HepG2 (cell line): ENCODE results near the gene ACYP2. TPM values are rescaled to one million over a fixed set of nuclear protein-coding genes. Genes with fewer than 3 reads are reported as not detected.

Source experiments
- ATAC-seq: fragments of 200-7000 bp; cut with Tn5 transposase; 3 replicates; pipeline ENCODE4 v1.9.1; 2020; ENCODE audit warnings: mild to moderate bottlenecking, moderate library complexity
- BruUV-seq: library from RNA; stranded (reverse); fragments of 400-500 nt; replicated peaks from 2 replicates; lab custom pipeline; 2021; lab: Mats Ljungman, UMichigan
- CTCF ChIA-PET: fragments of 300-600 bp; formaldehyde crosslinking; extraction: SDS; loops from one replicate; lab custom pipeline; 2021; ENCODE audit warnings: low total read pairs, inconsistent platforms, low intra/inter-chr PET ratio; lab: Yijun Ruan, JAX
- POLR2A ChIA-PET: fragments of 350-600 bp; sonication (Branson Sonifier 250); formaldehyde crosslinking; loops from one replicate; lab custom pipeline; 2020; ENCODE audit warnings: antibody characterized with exemption, inconsistent platforms; lab: Yijun Ruan, JAX
- DNase-seq: peaks from one replicate; pipeline ENCODE4 v3.0.0-alpha.2; 2015; ENCODE audit warnings: low spot score
- FAIRE-seq: peaks from 3 replicates; lab custom pipeline; 2011; peaks lifted over from hg19 to GRCh38; lab: Jason Lieb, UNC
- H2AFZ ChIP-seq: one replicate; pipeline ENCODE4 v1.6.1; 2011; ENCODE audit warnings: low read length, inconsistent platforms
- H3K27ac ChIP-seq: fragments of 300-600 bp; 3 replicates; pipeline ENCODE4 v1.8.0; 2011; ENCODE audit warnings: mixed run types, mild to moderate bottlenecking, mixed read lengths, low read length, inconsistent platforms; ENCODE audit not compliant: insufficient read depth; ENCODE audit errors: extremely low read length
- H3K27me3 ChIP-seq, 2 experiments: fragments of 200-600 bp in 1 of 2; 2 replicates in 1 of 2; 3 replicates in 1 of 2; pipeline versions ENCODE4 v1.6.0 to v1.8.0; 2011; ENCODE audit warnings: low read length in 2 of 2, mild to moderate bottlenecking in 2 of 2, moderate library complexity in 2 of 2, inconsistent platforms in 1 of 2; ENCODE audit not compliant: insufficient read depth in 2 of 2, control insufficient read depth in 1 of 2
- H3K36me3 ChIP-seq, 2 experiments: fragments of 200-600 bp in 1 of 2; replicated peaks in 1 of 2; 2 replicates in 1 of 2; 3 replicates in 1 of 2; pipeline versions ENCODE4 v1.5.1 to v1.8.0; 2011; ENCODE audit warnings: low read length in 2 of 2, inconsistent platforms in 1 of 2; ENCODE audit not compliant: insufficient read depth in 2 of 2, control insufficient read depth in 1 of 2
- H3K4me1 ChIP-seq: 2 replicates; pipeline ENCODE4 v1.5.1; 2012; ENCODE audit warnings: low read length, inconsistent platforms; ENCODE audit not compliant: insufficient read depth
- H3K4me2 ChIP-seq: 2 replicates; pipeline ENCODE4 v1.6.0; 2011; ENCODE audit warnings: low read depth, low read length, inconsistent platforms
- H3K4me3 ChIP-seq, 3 experiments: fragments of 200-600 bp in 1 of 3; sonication (generic), shearing (Covaris generic) in 1 of 3; replicated peaks in 1 of 3; 2 replicates each; pipeline ENCODE4 v1.5.1; 2011 to 2016; ENCODE audit warnings: low read length in 3 of 3, inconsistent platforms in 2 of 3, low read depth in 2 of 3, mild to moderate bottlenecking in 2 of 3, control low read depth in 1 of 3, mixed read lengths in 1 of 3; ENCODE audit not compliant: insufficient read depth in 1 of 3
- H3K79me2 ChIP-seq: one replicate; pipeline ENCODE4 v1.6.1; 2011; ENCODE audit warnings: low read length, inconsistent platforms; ENCODE audit not compliant: insufficient read depth
- H3K9ac ChIP-seq: 2 replicates; pipeline ENCODE4 v1.6.0; 2011; ENCODE audit warnings: mild to moderate bottlenecking, low read depth, low read length, inconsistent platforms; ENCODE audit not compliant: insufficient read depth
- H3K9me3 ChIP-seq: 2 replicates; pipeline ENCODE4 v1.5.1; 2012; ENCODE audit warnings: mild to moderate bottlenecking, low read length
- H4K20me1 ChIP-seq: 2 replicates; pipeline ENCODE4 v1.6.0; 2011; ENCODE audit warnings: inconsistent platforms, mild to moderate bottlenecking, low read length, moderate library complexity; ENCODE audit not compliant: insufficient read depth
- FOXA3 ChIP-seq: IDR thresholded peaks from 2 replicates; pipeline ENCODE4 v1.6.1; 2016; ENCODE audit warnings: missing genetic modification reagents, missing compliant biosample characterization
- GLMP ChIP-seq: sonication (generic); formaldehyde crosslinking; IDR thresholded peaks from 2 replicates; pipeline ENCODE4 v1.9.0; 2021; ENCODE audit warnings: missing genetic modification reagents, mild to moderate bottlenecking, borderline replicate concordance
- PRDM15 ChIP-seq: sonication (generic); formaldehyde crosslinking; IDR thresholded peaks from 2 replicates; pipeline ENCODE4 v1.4.0; 2020; ENCODE audit warnings: missing genetic modification reagents
- TBP ChIP-seq: sonication (generic); formaldehyde crosslinking; IDR thresholded peaks from 2 replicates; pipeline ENCODE4 v1.5.0; 2020; ENCODE audit warnings: missing genetic modification reagents
- TGIF2 ChIP-seq: IDR thresholded peaks from 2 replicates; pipeline ENCODE4 v1.6.1; 2016; ENCODE audit warnings: control low read depth, missing compliant biosample characterization
- ZBTB14 ChIP-seq: sonication (generic); formaldehyde crosslinking; IDR thresholded peaks from 2 replicates; pipeline ENCODE4 v1.4.0; 2020; ENCODE audit warnings: missing genetic modification reagents
- ZFP41 ChIP-seq: sonication (generic); formaldehyde crosslinking; IDR thresholded peaks from 2 replicates; pipeline ENCODE4 v1.4.0; 2020; ENCODE audit warnings: mild to moderate bottlenecking, missing genetic modification reagents, borderline replicate concordance
- ZNF547 ChIP-seq: sonication (generic); formaldehyde crosslinking; IDR thresholded peaks from 2 replicates; pipeline ENCODE4 v1.5.1; 2020; ENCODE audit warnings: mild to moderate bottlenecking, missing genetic modification reagents
- ZNF556 ChIP-seq: sonication (generic); formaldehyde crosslinking; IDR thresholded peaks from 2 replicates; pipeline ENCODE4 v1.4.0; 2020; ENCODE audit warnings: mild to moderate bottlenecking, missing genetic modification reagents, borderline replicate concordance
- WGBS: methylation state at CpG from one replicate; pipeline ENCODE4 v1.1.6; 2017; ENCODE audit warnings: low lambda C conversion rate; 5-methylcytosine and 5-hydroxymethylcytosine counted together
- in situ Hi-C: cut with HindIII; loops from 2 replicates; pipeline ENCODE4 v1.10.0; 2017; ENCODE audit warnings: low pct_unique_long_range_greater_than_20kb; ENCODE audit not compliant: extremely low pct_ligation_motif_present
- intact Hi-C: fragments of 100-400 bp; cut with micrococcal nuclease; formaldehyde crosslinking; loops from one replicate; pipeline ENCODE4 v1.10.0; 2022; ENCODE audit not compliant: unreplicated experiment
- polyA plus RNA-seq, 8 experiments: library from polyadenylated mRNA; depleted of rRNA in 3 of 8; stranded (reverse) in 7 of 8; unstranded in 1 of 8; fragments of >200 nt; fragmentation: Illumina TruSeq in 4 of 8; extraction: Trizol in 4 of 8; gene quantifications; 2 replicates each; pipeline versions ENCODE4 v1.2.1 to v1.2.3, GENCODE V29; 2011 to 2016; ENCODE audit warnings: low read depth in 4 of 8, missing spikeins in 1 of 8, mixed read lengths in 1 of 8; ENCODE audit not compliant: insufficient read depth in 1 of 8
- total RNA-seq, 5 experiments: library from RNA; depleted of rRNA; stranded (reverse); fragments of >200 nt; fragmentation: Illumina TruSeq; extraction: Trizol; gene quantifications; 2 replicates each; pipeline ENCODE4 v1.2.3, GENCODE V29; 2016; ENCODE audit warnings: low read depth in 1 of 5

The ACYP2 gene
- total and polyA plus RNA-seq, 2 of the 13 experiments (the other 11 are each of a cell fraction or from before 2014, with no cell fraction given), result 12.3 to 12.7 TPM

GRCh38 chr2:54289917-54290316 is 174.5 kb downstream of the ACYP2 start (continued):
- TF ChIP-seq ZFP41 (CRISPR knock-in tag), result no peak

GRCh38 chr2:54290356-54291025 is 175.1 kb downstream of the ACYP2 start:
- 78% methylated on average over 9 of the region's 9 CpGs for WGBS
- FAIRE-seq, result no peak
- CTCF ChIA-PET, result no interaction called here

More at GRCh38 chr2:54290356-54291025, 175.1 kb downstream of the ACYP2 start:
- H2AFZ ChIP-seq, result no peak overlapping the region
- no peak overlapping the region for H3K4me3 ChIP-seq
- no peaks in the 10 kb centered on the region for H3K79me2 ChIP-seq
- in situ Hi-C loops (no loop called here), intact Hi-C loops (no loop called here)
- DNase-seq (no peak), ATAC-seq (no peak)
- H3K4me2 ChIP-seq, result no peak overlapping the region
- no peaks in the 10 kb centered on the region for H4K20me1 ChIP-seq
- POLR2A ChIA-PET, result no interaction called here
- H3K27ac ChIP-seq, result no peak overlapping the region
- H3K4me1 ChIP-seq, result peaks cover 8% of the 10 kb centered on the region
- H3K27me3 ChIP-seq, result no peaks in the 10 kb centered on the region
- TF ChIP-seq GLMP (CRISPR knock-in tag) (no peak), PRDM15 (no peak), ZNF547 (CRISPR knock-in tag) (no peak), ZBTB14 (CRISPR knock-in tag) (no peak), ZNF556 (CRISPR knock-in tag) (no peak), TGIF2 (CRISPR knock-in tag) (no peak), TBP (CRISPR knock-in tag) (no peak), FOXA3 (CRISPR knock-in tag) (no peak)
- no peak overlapping the region for H3K9ac ChIP-seq
- BruUV-seq, result no TSS peak
- no peaks in the 10 kb centered on the region for H3K9me3 ChIP-seq
- no peaks in the 10 kb centered on the region for H3K36me3 ChIP-seq
